Fibroblast of lung (primary cell): ENCODE results near the gene COLGALT1. TPM values are rescaled to one million over a fixed set of nuclear protein-coding genes. Genes with fewer than 3 reads are reported as not detected.
"Not testable (repeated sequence)": the region's sequence is repeated elsewhere in the genome, so short reads cannot be mapped to it uniquely, and the experiment has no call there.

Experiments used
- DNase-seq, 2 donors: peaks; one replicate each; pipeline versions ENCODE4 v3.0.0 to v3.0.0-alpha.2; 2010; ENCODE audit warnings: low read depth in 2 of 2
- H2AFZ ChIP-seq: 2 replicates; pipeline ENCODE4 v1.5.1; 2012; ENCODE audit warnings: low read length, control low read depth, inconsistent platforms
- H3K27ac ChIP-seq: 2 replicates; pipeline ENCODE4 v1.5.1; 2011; ENCODE audit warnings: low read length, control low read depth; ENCODE audit not compliant: insufficient read depth
- H3K27me3 ChIP-seq: 2 replicates; pipeline ENCODE4 v1.5.1; 2011; ENCODE audit warnings: mild to moderate bottlenecking, low read length; ENCODE audit not compliant: control insufficient read depth, insufficient read depth
- H3K36me3 ChIP-seq: 2 replicates; pipeline ENCODE4 v1.5.1; 2011; ENCODE audit warnings: low read length; ENCODE audit not compliant: control insufficient read depth, insufficient read depth
- H3K4me1 ChIP-seq: 2 replicates; pipeline ENCODE4 v1.5.1; 2011; ENCODE audit warnings: low read length; ENCODE audit not compliant: control insufficient read depth, insufficient read depth; ENCODE audit errors: extremely low read depth
- H3K4me2 ChIP-seq: 2 replicates; pipeline ENCODE4 v1.5.1; 2011; ENCODE audit warnings: low read length, control low read depth; ENCODE audit not compliant: insufficient read depth; ENCODE audit errors: extremely low read depth
- H3K4me3 ChIP-seq, 4 experiments: fragments of 200-600 bp in 1 of 4; sonication (generic) in 1 of 4; replicated peaks in 1 of 4; 2 replicates each; pipeline ENCODE4 v1.5.1; 2011 to 2016; ENCODE audit warnings: low read length in 4 of 4, low read depth in 3 of 4, mild to moderate bottlenecking in 3 of 4, control low read depth in 2 of 4, inconsistent platforms in 1 of 4, mixed read lengths in 1 of 4; ENCODE audit not compliant: insufficient read depth in 1 of 4; ENCODE audit errors: control extremely low read depth in 1 of 4
- H3K79me2 ChIP-seq: 2 replicates; pipeline ENCODE4 v1.5.1; 2012; ENCODE audit warnings: mild to moderate bottlenecking, low read length, inconsistent platforms; ENCODE audit not compliant: control insufficient read depth, insufficient read depth
- H3K9ac ChIP-seq: 2 replicates; pipeline ENCODE4 v1.5.1; 2011; ENCODE audit warnings: mild to moderate bottlenecking, low read length, control low read depth; ENCODE audit not compliant: insufficient read depth
- H3K9me3 ChIP-seq: 2 replicates; pipeline ENCODE4 v1.5.1; 2012; ENCODE audit warnings: low read depth, low read length; ENCODE audit not compliant: control insufficient read depth, insufficient read depth
- H4K20me1 ChIP-seq: 2 replicates; pipeline ENCODE4 v1.5.1; 2011; ENCODE audit warnings: low read length; ENCODE audit not compliant: control insufficient read depth, insufficient read depth; ENCODE audit errors: extremely low read depth
- EZH2 ChIP-seq: IDR thresholded peaks from 2 replicates; pipeline ENCODE4 v1.5.1; 2012; ENCODE audit warnings: low read length, control low read depth, mild to moderate bottlenecking; ENCODE audit errors: missing control alignments
- polyA plus RNA-seq, 2 donors: library from polyadenylated mRNA; depleted of rRNA in 1 of 2; stranded (reverse) in 1 of 2; unstranded in 1 of 2; fragments of >200 nt; gene quantifications; 2 replicates each; pipeline ENCODE4 v1.2.1, GENCODE V29; 2011 to 2012; ENCODE audit warnings: missing spikeins in 1 of 2
- total RNA-seq: library from RNA; depleted of rRNA; stranded (reverse); fragments of >200 nt; gene quantifications from 2 replicates; pipeline ENCODE4 v1.2.1, GENCODE V29; 2014
- TF ChIP-seq, protein P1 (sequence below), 2 donors: IDR thresholded peaks in 1 of 2; conservative IDR thresholded peaks in 1 of 2; 1 replicate in 1 of 2; 2 replicates in 1 of 2; pipeline ENCODE4 v1.5.1; 2011 to 2012; ENCODE audit warnings: low read length in 2 of 2, control low read depth in 1 of 2, inconsistent platforms in 1 of 2, low read depth in 1 of 2, mild to moderate bottlenecking in 1 of 2

COLGALT1 gene
- total and polyA plus RNA-seq, 2 donors (not counting 1 experiment from before 2014, with no cell fraction given): 96.9 to 103 TPM

DNA sequence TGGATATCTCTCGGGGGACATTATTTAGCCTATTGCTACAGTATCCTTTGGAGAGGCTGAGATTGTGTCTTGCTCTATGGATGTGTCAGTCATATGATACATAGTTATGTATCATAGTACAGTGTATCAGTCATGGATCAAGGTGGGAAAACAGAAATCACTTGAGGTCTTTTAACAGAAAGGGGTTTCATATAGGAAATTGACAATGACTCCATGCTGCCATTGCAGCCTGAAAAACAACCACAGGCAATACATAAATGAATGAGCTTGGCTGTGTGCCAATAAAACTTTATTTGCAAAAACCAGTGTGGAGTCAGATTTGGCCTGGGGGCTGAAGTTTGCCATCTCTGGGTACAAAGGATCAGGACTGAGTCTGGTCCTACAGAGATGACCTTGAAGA lies 35.4 kb downstream of the COLGALT1 start:
- TF ChIP-seq, protein P1, sequence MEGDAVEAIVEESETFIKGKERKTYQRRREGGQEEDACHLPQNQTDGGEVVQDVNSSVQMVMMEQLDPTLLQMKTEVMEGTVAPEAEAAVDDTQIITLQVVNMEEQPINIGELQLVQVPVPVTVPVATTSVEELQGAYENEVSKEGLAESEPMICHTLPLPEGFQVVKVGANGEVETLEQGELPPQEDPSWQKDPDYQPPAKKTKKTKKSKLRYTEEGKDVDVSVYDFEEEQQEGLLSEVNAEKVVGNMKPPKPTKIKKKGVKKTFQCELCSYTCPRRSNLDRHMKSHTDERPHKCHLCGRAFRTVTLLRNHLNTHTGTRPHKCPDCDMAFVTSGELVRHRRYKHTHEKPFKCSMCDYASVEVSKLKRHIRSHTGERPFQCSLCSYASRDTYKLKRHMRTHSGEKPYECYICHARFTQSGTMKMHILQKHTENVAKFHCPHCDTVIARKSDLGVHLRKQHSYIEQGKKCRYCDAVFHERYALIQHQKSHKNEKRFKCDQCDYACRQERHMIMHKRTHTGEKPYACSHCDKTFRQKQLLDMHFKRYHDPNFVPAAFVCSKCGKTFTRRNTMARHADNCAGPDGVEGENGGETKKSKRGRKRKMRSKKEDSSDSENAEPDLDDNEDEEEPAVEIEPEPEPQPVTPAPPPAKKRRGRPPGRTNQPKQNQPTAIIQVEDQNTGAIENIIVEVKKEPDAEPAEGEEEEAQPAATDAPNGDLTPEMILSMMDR (conservative IDR thresholded peaks at IDR 0.05 in 1 of 2, IDR thresholded peaks at IDR 0.05 in 1 of 2; ENCODE audit: low read depth in 1 of 2, low read length in 2 of 2): no peak
- TF ChIP-seq EZH2: no peak
- no peak overlapping the region for H3K4me3 ChIP-seq
- no peak overlapping the region for H3K4me2 ChIP-seq
- H3K9me3 ChIP-seq: no peaks in the 10 kb centered on the region
- H2AFZ ChIP-seq: no peak overlapping the region
- no peak overlapping the region for H3K27ac ChIP-seq
- H4K20me1 ChIP-seq: no peaks in the 10 kb centered on the region
- no peaks in the 10 kb centered on the region for H3K4me1 ChIP-seq
- no peaks in the 10 kb centered on the region for H3K36me3 ChIP-seq
- no peak overlapping the region for H3K9ac ChIP-seq
- no peaks in the 10 kb centered on the region for H3K79me2 ChIP-seq
- no peak for DNase-seq
- H3K27me3 ChIP-seq: no peaks in the 10 kb centered on the region

DNA sequence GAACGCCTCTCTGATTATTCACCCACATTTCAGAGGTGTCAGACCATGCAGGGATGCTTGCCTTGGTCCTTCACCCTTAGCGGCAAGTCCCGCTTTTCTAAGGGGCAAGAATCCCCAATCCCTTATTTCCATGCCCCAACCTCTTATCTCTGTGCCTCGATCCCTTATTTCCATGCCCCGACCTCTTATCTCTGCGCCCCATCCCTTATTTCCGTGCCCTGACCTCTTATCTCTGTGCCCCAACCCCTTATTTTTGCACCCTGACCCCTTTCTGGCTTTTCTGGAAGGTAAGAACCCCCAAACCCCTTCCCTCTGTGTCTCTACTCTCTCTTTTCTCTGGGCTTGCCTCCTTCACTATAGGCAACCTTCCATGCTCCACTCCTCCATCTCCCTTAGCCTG lies 38.8 kb downstream of the COLGALT1 start:
- not testable (repeated sequence) for H3K36me3 ChIP-seq, H3K9me3 ChIP-seq, H3K4me2 ChIP-seq, H3K79me2 ChIP-seq, H3K27ac ChIP-seq, H3K4me1 ChIP-seq, H2AFZ ChIP-seq, H3K27me3 ChIP-seq, H4K20me1 ChIP-seq, H3K9ac ChIP-seq, DNase-seq, H3K4me3 ChIP-seq

DNA sequence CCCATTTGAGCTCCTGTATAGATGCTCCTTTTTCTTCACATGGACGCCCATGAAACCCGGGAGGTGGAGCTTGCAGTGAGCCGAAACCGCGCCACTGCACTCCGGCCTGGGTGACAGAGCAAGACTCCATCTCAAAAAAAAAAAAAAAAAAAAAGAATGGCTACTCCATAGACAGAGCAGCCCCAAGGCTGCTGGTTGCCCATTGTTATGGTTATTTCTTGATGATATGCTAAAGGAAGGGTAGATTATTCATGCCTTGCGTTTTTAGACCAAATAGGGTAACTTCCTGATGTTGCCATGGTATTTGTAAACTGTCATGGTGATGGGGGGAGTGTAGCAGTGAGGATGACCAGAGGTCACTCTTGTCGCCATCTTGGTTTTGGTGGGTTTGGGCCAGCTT lies 42.6 kb downstream of the COLGALT1 start:
- H3K36me3 ChIP-seq: not testable (repeated sequence)

DNA sequence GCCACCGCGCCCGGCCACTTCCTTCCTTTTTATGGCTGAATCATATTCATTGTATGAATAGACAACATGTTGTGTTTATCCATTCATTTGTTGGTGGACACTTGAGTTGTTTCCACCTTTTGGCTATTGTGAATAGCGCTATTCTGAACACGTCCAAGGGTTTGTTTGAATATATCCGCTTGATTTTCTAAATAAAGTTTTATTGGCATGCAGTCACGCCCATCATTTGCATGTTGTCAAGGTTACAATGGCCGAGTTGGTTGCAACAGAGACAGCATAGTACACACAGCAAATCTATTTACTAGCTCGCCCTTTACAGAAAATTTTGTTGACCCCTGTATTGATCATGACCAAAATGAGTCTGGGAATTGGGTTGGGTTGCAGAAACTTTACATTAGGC lies 43.5 kb downstream of the COLGALT1 start:
- no peak for DNase-seq
- Histone ChIP-seq H3K4me1 (peaks cover 3% of the 10 kb centered on the region), H3K27me3 (peaks cover 19% of the 10 kb centered on the region), H3K4me3 (no peak overlapping the region), H3K9me3 (no peaks in the 10 kb centered on the region), H3K79me2 (no peaks in the 10 kb centered on the region), H3K9ac (no peak overlapping the region), H4K20me1 (no peaks in the 10 kb centered on the region), H3K36me3 (no peaks in the 10 kb centered on the region), H3K4me2 (no peak overlapping the region), H3K27ac (no peak overlapping the region), H2AFZ (no peak overlapping the region)
- TF ChIP-seq EZH2: no peak
- TF ChIP-seq, protein P1 (conservative IDR thresholded peaks at IDR 0.05 in 1 of 2, IDR thresholded peaks at IDR 0.05 in 1 of 2; ENCODE audit: low read depth in 1 of 2, low read length in 2 of 2): no peak

More for the DNA sequence above, 42.6 kb downstream of the COLGALT1 start:
- H3K27ac ChIP-seq, H2AFZ ChIP-seq, H3K79me2 ChIP-seq, H3K9ac ChIP-seq, H3K4me2 ChIP-seq, H4K20me1 ChIP-seq, DNase-seq, H3K9me3 ChIP-seq, H3K4me3 ChIP-seq, H3K4me1 ChIP-seq: not testable (repeated sequence)
- peaks cover 19% of the 10 kb centered on the region for H3K27me3 ChIP-seq
